Measurements from ENCODE around the gene TSEN54.
"Not testable (repeated sequence)": the region's sequence is repeated elsewhere in the genome, so short reads cannot be mapped to it uniquely, and the experiment has no call there.

The TSEN54 gene

GRCh38 chr17:75516255-75516618 lies at the start of gene TSEN54:
TSEN54 (plus strand) TSS chr17:75516528; CDS start chr17:75516561, 33 bp downstream.
- DNase-seq, result peak; percentile 66 to 85

GRCh38 chr17:75468291-75468754 lies 48.0 kb upstream of the TSEN54 start:
- DNase-seq, result no peak

- no peak for DNase-seq
Measured at GRCh38 chr17:75468779-75469373, 47.5 kb upstream of the TSEN54 start.

DNA sequence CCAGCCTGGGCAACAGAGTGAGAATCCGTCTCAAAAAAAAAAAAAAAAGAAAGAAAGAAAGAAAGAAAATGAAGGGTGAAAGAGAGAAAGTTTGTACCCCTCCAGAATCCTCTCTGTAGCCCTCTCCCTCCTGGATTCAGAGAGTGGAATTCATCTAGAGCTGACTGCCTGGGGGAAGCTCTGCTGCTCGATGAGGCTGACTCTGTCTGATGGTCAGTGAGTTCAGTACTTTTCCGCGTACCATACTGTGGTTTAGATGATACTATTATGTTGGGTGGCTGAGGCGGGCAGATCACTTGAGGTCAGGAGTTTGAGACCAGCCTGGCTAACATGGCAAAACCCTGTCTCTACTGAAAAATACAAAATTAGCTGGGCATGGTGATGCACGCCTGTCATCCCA lies 45.1 kb upstream of the TSEN54 start:
- no peak for DNase-seq

GRCh38 chr17:75472119-75472518 lies 44.2 kb upstream of the TSEN54 start:
- DNase-seq, result no peak

DNA sequence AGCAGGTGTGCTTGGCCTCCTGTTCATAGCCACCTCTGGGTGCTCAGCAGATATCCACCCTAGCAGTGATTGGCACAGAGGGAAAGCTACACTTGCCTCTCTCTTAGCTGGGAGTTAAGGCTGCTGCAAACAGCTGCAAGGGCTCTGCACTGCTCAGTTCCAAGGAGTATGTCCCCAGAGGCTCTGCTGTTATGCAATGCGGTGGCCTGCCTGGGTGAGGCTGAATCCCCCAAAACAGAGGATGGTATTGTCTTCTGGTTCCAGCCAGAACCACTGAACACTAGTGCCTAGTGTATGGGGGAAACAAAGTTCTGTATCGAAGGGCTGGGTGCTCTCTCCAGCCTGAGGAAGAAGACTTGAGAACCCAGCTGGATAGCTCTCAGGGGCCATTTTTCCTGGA lies 43.1 kb upstream of the TSEN54 start:
- no peak for DNase-seq

GRCh38 chr17:75474736-75475135 lies 41.6 kb upstream of the TSEN54 start:
- no peak for DNase-seq

DNA sequence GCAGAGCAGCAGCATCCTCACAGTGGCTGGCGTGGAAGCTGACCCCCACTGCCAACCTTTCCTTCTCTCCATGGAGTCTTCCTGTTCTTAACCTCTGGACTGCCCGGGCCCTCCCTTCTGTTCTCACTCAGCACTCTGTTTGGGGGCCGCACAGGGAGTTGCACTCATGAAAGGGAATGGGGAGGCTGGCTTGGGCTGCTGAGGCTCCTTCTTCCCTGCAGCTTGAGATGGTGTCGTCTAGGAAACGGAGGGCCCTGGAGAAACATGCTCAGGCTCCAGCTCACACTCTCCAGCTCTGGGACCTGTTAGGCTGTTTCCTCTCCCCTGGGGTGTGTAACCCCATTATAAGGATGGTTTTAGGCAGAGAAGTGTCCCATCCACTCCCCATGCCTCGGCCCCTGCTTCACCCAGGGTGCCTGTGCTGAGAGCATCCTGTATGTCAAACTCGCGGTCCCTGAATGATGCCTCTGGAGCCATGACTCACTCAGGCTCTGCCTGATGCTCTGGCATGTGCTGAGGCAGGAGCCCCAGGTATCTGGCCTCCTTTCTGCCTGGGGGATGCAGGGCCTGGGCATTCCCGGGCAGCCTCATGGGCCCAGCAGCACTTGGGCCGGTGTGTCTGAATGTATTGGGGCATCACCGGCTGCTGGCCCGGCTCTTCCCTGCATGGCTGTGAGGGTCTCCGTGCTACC lies 41.0 kb upstream of the TSEN54 start:
- no peak for DNase-seq

DNA sequence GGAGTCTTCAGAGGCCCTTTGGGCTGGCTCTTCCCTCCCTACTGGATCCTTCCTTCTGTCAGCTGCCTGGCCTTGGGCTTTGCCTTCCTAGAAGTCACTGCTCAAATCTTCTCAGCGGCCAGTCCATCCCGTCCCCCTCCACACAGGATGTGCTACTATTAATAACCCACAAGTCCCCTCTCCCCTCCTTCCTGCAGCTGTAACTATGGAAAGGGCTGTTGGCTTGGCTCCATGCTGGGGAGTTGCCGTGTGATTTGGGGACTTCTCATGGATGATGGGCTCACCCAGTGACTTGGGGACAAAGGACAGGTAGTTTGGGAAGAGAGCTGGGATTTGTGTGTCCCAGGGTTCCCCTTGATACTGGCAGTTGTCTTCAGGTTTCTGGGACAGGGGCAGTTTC lies 40.5 kb upstream of the TSEN54 start:
- DNase-seq, result no peak

DNA sequence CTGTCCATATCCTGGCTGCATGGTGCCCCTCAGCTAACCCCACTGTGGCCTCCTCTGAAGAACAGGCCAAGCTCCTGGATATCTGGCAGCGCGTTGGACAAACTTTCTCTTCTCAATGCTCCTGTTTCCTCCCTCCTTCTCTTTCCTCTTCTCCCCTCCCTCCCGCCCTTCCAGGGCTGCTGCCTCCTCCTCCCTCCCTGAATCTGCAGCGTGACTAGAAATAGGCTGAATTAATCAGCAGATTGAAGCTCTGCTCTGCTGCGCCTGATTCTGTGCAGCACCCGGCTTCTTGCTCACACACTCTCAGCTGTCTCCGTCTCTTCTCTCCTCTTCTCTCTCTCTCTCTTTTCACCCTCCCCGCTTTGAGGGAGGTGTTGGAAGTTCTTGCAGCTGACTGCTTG lies 40.1 kb upstream of the TSEN54 start:
- no peak for DNase-seq

- no peak for DNase-seq
Measured at GRCh38 chr17:75476752-75477489, 39.4 kb upstream of the TSEN54 start.

DNA sequence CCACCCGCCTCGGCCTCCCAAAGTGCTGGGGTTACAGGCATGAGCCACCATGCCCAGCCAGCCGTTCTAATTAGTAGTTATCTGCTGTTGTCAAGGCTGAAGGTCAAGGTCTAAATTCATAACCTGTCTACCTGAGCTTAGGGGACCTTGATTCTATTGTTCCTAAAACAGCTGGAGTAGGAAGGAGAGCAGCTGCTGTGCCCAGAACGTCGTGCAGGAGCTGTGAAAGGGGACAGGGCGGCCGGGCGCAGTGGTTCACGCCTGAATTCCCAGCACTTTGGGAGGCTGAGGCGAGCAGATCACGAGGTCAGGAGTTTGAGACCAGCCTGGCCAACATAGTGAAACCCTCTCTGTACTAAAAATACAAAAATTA lies 38.9 kb upstream of the TSEN54 start:
- DNase-seq, result not testable (repeated sequence)

- no peak for DNase-seq
Measured at GRCh38 chr17:75478508-75478907, 37.8 kb upstream of the TSEN54 start.

DNA sequence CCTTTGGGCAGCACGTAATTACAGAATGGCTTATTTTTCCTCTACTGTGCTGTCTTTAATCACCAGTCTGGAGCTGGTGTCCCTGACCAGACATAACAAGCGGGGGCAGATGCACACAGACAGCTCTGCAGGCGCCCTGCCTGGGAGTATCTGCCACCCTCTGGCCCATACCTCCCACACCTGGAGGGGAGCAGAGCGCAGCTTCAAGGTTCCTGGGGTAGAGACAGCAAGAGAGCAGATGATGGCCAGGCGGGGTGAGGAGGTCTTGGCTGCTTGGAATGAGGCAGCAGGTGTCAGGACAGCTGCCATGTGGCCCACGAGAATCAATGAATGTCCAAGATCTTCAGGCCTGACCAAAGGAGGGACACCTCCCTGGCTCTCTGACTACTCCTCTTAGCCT lies 36.0 kb upstream of the TSEN54 start:
- no peak for DNase-seq

- DNase-seq, result no peak
Measured at GRCh38 chr17:75481194-75482068, 34.9 kb upstream of the TSEN54 start.

DNA sequence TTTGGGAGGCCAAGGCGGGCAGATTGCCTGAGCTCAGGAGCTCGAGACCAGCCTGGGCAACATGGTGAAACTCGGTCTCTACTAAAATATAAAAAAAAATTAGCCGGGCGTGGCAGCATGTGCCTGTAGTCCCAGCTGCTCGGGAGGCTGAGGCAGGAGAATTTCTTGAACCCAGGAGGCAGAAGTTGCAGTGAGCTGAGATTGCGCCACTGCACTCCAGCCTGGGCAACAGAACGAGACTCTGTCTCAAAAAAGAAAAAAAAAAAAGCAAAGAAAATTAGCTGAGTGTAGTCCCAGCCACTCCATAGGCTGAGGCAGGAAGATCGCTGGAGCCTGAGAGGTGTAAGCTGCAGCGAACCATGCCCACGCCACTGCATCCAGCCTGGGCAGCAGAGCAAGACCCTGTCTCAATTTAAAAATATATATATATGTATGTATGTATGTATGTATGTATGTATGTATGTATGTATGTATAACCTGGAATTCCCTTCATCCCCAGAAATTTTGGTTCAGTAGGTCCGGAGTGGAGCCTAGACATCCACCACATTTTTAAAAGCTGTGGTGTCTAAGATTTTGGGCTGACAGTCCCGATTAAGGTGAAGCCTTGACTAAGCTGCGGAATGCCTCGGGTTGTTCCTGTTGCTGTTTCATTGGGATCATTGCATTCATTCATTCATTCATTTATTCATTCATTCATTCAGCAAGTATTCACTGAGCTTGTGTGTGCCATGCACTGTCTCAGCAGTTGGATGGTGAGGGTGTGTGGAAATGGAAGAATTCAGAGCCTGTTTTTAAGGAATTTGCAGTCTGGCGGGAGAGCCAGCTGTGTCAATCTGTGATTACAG lies 34.0 kb upstream of the TSEN54 start:
- no peak for DNase-seq

DNA sequence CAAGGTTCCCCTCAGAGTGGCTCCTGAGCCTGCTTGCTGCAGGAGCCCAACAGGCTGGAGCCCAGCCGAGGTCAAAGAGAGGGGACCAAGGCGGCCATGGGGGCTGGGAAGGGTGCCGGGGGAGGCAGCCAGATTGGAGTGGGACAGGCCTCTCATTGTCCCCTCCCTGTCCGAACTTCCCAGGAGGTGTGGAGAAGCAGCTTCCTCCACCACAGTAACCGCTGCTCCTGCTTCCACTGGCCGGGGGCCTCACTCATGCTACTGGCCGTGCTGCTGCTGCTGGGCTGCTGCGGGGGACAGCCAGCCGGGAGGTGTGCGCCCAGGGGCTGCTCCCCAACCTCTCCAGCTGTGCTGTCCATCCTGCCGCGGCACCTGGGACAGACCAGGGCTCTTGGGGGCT lies 30.6 kb upstream of the TSEN54 start:
- no peak for DNase-seq

- no peak for DNase-seq
Measured at GRCh38 chr17:75486151-75486550, 30.2 kb upstream of the TSEN54 start.

- no peak for DNase-seq
Measured at GRCh38 chr17:75486951-75487350, 29.4 kb upstream of the TSEN54 start.

DNA sequence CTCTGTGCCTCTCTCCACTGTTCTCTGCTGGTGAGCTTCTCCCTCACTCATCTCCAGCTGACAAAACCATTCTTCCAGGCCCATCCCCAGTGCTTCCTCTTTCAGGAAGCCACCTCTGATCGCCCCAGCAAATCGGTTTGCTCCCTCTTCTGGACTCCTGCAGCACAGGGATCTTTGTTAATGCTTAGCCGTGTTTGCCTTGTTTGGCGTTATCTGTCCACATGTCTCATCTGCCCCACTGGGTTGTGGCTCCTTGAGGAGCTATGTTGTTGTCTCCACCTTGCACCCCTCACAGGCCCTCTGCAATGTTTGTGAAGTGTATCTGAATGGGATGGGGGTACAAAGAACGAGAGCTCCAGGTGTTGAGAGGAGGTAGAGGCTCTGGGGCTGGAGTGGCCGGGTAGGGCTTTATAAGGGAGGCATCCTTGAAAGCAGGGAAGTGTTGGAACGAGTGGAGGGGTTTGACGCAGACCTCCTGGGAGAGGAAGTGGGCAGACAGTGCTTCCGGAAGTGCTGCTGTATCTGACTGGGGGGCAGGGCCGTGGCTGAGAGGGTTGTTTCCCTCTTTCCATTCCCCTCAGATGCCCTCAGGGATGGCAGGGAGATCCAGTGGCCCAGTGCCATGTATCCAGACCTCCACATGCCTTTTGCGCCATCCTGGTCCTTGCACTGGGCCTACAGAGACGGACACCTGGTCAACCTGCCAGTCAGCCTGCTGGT lies 28.8 kb upstream of the TSEN54 start:
- peak; percentile 12 to 91 for DNase-seq

GRCh38 chr17:75488693-75489510 lies 27.4 kb upstream of the TSEN54 start:
- no peak for DNase-seq

Measured in bone marrow (tissue), 2 donors.